Measurements from ENCODE around the gene SPAAR.

DNA sequence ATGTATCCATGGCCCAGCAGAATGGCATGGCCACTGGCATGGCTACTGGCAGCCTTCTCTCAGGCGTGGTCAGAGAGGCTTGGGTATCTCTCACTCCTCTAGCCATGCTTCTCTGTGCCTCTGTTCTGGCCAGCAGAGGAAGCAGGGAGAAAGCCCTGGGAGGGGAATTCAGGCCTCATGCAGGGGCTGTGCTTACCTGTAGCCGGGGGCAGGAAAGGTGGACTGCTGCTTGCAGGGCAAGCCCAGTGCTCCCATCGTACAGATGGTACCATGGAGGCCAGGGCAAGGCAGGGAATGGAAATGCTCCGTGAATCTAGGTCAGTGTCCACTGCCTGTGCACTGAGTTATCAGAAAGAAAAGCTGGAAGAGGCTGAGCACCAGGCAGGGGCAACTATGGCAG, 41.8 kb upstream of the SPAAR start:
- no peak for TF ChIP-seq CTCF (conservative IDR thresholded peaks at IDR 0.05; ENCODE audit: low read length)
- no peak for TF ChIP-seq EZH2phosphoT487 (IDR thresholded peaks at IDR 0.05; ENCODE audit: borderline replicate concordance)

All from Loucy (cell line).